EH (cell line): ENCODE results near the gene ZMAT3.

Source experiments
- DNase-seq: peaks from one replicate; pipeline ENCODE4 v3.0.0-alpha.2; 2015; ENCODE audit warnings: low read depth

The ZMAT3 gene

GRCh38 chr3:179071323-179072099 is at the start of gene ZMAT3:
ZMAT3 (minus strand) TSS chr3:179071809; CDS start chr3:179067752, 4,057 bp downstream.
- peak; percentile 88 for DNase-seq

- DNase-seq = no peak
Measured at GRCh38 chr3:179116816-179117215, 45.2 kb upstream of the ZMAT3 start.

- DNase-seq = peak; percentile 79
Measured at GRCh38 chr3:179115444-179115843, 43.8 kb upstream of the ZMAT3 start.

GRCh38 chr3:179113903-179114302 is 42.3 kb upstream of the ZMAT3 start:
- peak; percentile 66 for DNase-seq

GRCh38 chr3:179108086-179108485 is 36.5 kb upstream of the ZMAT3 start:
- peak; percentile 91 for DNase-seq

GRCh38 chr3:179107617-179108016 is 36.0 kb upstream of the ZMAT3 start:
- no peak for DNase-seq

- DNase-seq = no peak
Measured at GRCh38 chr3:179105881-179106280, 34.3 kb upstream of the ZMAT3 start.

GRCh38 chr3:179100652-179101051 is 29.0 kb upstream of the ZMAT3 start:
- peak; percentile 73 for DNase-seq

GRCh38 chr3:179098388-179099077 is 26.9 kb upstream of the ZMAT3 start:
- DNase-seq = peak; percentile 76

- DNase-seq = peak; percentile 24
Measured at GRCh38 chr3:179093807-179094206, 22.2 kb upstream of the ZMAT3 start.

- DNase-seq = peak; percentile 9
Measured at GRCh38 chr3:179091113-179091512, 19.5 kb upstream of the ZMAT3 start.

- peak; percentile 8 for DNase-seq
Measured at GRCh38 chr3:179088306-179088705, 16.7 kb upstream of the ZMAT3 start.

- DNase-seq = no peak
Measured at GRCh38 chr3:179083977-179084376, 12.4 kb upstream of the ZMAT3 start.

- DNase-seq = peak; percentile 22
Measured at GRCh38 chr3:179082416-179082815, 10.8 kb upstream of the ZMAT3 start.

- DNase-seq = no peak
Measured at GRCh38 chr3:179081885-179082284, 10.3 kb upstream of the ZMAT3 start.

- no peak for DNase-seq
Measured at GRCh38 chr3:179079537-179079936, 7.9 kb upstream of the ZMAT3 start.

GRCh38 chr3:179076243-179077027 is 4.8 kb upstream of the ZMAT3 start:
- DNase-seq = no peak

GRCh38 chr3:179074656-179075055 is 3.0 kb upstream of the ZMAT3 start:
- no peak for DNase-seq

- DNase-seq = no peak
Measured at GRCh38 chr3:179073816-179074215, 2.2 kb upstream of the ZMAT3 start.

- peak; percentile 50 for DNase-seq
Measured at GRCh38 chr3:179072100-179072438, 460 bp upstream of the ZMAT3 start.

- DNase-seq = no peak
Measured at GRCh38 chr3:179071027-179071322, 634 bp downstream of the ZMAT3 start.

GRCh38 chr3:179069762-179070390 is 1.7 kb downstream of the ZMAT3 start:
- peak; percentile 59 for DNase-seq
